ENCODE data around the gene TTC1.

GRCh38 chr5:160064417-160064810 is 55.5 kb downstream of the TTC1 start:
- no peak for TF ChIP-seq JUND (IDR thresholded peaks at IDR 0.05)
- no peak for TF ChIP-seq NFIC (IDR thresholded peaks at IDR 0.05; ENCODE audit: borderline replicate concordance)
- no peak for TF ChIP-seq CTCF (IDR thresholded peaks at IDR 0.05)
- no peak for TF ChIP-seq SMC3 (IDR thresholded peaks at IDR 0.05; ENCODE audit: low read depth, low read length)
- no peak for TF ChIP-seq POLR2AphosphoS5 (IDR thresholded peaks at IDR 0.05; ENCODE audit: low read depth, low read length)
- no peak for TF ChIP-seq RAD21 (IDR thresholded peaks at IDR 0.05; ENCODE audit: low read length)
- TF ChIP-seq TCF12 (IDR thresholded peaks at IDR 0.05): no peak
- TF ChIP-seq CHD2 (IDR thresholded peaks at IDR 0.05; ENCODE audit: low read length, partially characterized antibody): no peak
- TF ChIP-seq RFX5 (IDR thresholded peaks at IDR 0.05; ENCODE audit: low read length): no peak
- TF ChIP-seq FOXM1 (IDR thresholded peaks at IDR 0.05; ENCODE audit: low read depth): no peak
- no peak for TF ChIP-seq USF2 (IDR thresholded peaks at IDR 0.05; ENCODE audit: borderline replicate concordance, low read depth, low read length)
- no peak for TF ChIP-seq MAX (IDR thresholded peaks at IDR 0.05; ENCODE audit: low read depth)

Data from SK-N-SH (cell line).